Glutamatergic neuron (in vitro differentiated cells): Measurements from ENCODE around the gene NOTUM. TPM values are rescaled to one million over a fixed set of nuclear protein-coding genes. Genes with fewer than 3 reads are reported as not detected.
"Not testable (repeated sequence)": the region's sequence is repeated elsewhere in the genome, so short reads cannot be mapped to it uniquely, and the experiment has no call there.

Experiments
- DNase-seq: peaks from one replicate; pipeline ENCODE4 v3.0.0; 2022
- H3K27ac Mint-ChIP-seq: one replicate; pipeline ENCODE4 v1.8.0; 2020; ENCODE audit warnings: mild to moderate bottlenecking, mixed read lengths, inconsistent platforms; ENCODE audit not compliant: unreplicated experiment
- H3K27me3 Mint-ChIP-seq: one replicate; pipeline ENCODE4 v1.8.0; 2020; ENCODE audit warnings: mild to moderate bottlenecking, moderate library complexity, mixed read lengths, inconsistent platforms; ENCODE audit not compliant: unreplicated experiment
- H3K36me3 Mint-ChIP-seq: one replicate; pipeline ENCODE4 v1.8.0; 2020; ENCODE audit warnings: mild to moderate bottlenecking, mixed read lengths, inconsistent platforms; ENCODE audit not compliant: unreplicated experiment
- H3K4me1 Mint-ChIP-seq: one replicate; pipeline ENCODE4 v1.8.0; 2020; ENCODE audit warnings: mild to moderate bottlenecking, low read depth, mixed read lengths, inconsistent platforms; ENCODE audit not compliant: unreplicated experiment
- H3K4me3 Mint-ChIP-seq: one replicate; pipeline ENCODE4 v1.8.0; 2020; ENCODE audit warnings: mild to moderate bottlenecking, mixed read lengths, inconsistent platforms; ENCODE audit not compliant: unreplicated experiment
- H3K9me3 Mint-ChIP-seq: one replicate; pipeline ENCODE4 v1.8.0; 2020; ENCODE audit warnings: mild to moderate bottlenecking, moderate library complexity, mixed read lengths, inconsistent platforms; ENCODE audit not compliant: unreplicated experiment
- CTCF ChIP-seq: fragments of 200-600 bp; sonication (generic); IDR thresholded peaks from one replicate; pipeline ENCODE4 v1.5.0; 2021; ENCODE audit not compliant: partially characterized antibody, unreplicated experiment
- total RNA-seq: library from RNA; stranded (reverse); fragmentation: NEBNext Ultra II Directional; extraction: Animal tissue kit (Norgen Biotek cat#: 25700); gene quantifications from one replicate; pipeline ENCODE4 v1.2.1, GENCODE V29; 2021; ENCODE audit not compliant: unreplicated experiment

The NOTUM gene
- total RNA-seq, 1 donor from 2014 or later: 39.8 TPM

GRCh38 chr17:81984773-81985410 lies 23.9 kb upstream of the NOTUM start:
- no peak for TF ChIP-seq CTCF
- Mint-ChIP-seq H3K36me3 (no peaks in the 10 kb centered on the region), H3K4me1 (peaks cover 4% of the 10 kb centered on the region), H3K27me3 (peaks cover 2% of the 10 kb centered on the region), H3K27ac (no peak overlapping the region), H3K4me3 (no peak overlapping the region), H3K9me3 (no peaks in the 10 kb centered on the region)
- no peak for DNase-seq

GRCh38 chr17:81983639-81984373 lies 22.8 kb upstream of the NOTUM start:
- Mint-ChIP-seq H3K36me3 (no peaks in the 10 kb centered on the region), H3K27me3 (peaks cover 5% of the 10 kb centered on the region), H3K27ac (no peak overlapping the region), H3K9me3 (peaks cover 3% of the 10 kb centered on the region), H3K4me3 (no peak overlapping the region), H3K4me1 (peaks cover 14% of the 10 kb centered on the region)
- no peak for TF ChIP-seq CTCF
- no peak for DNase-seq

GRCh38 chr17:81983011-81983638 lies 22.1 kb upstream of the NOTUM start:
- peaks cover 5% of the 10 kb centered on the region for H3K9me3 Mint-ChIP-seq

GRCh38 chr17:81981511-81981910 lies 20.5 kb upstream of the NOTUM start:
- not testable (repeated sequence) for H3K27me3 Mint-ChIP-seq, H3K36me3 Mint-ChIP-seq, H3K27ac Mint-ChIP-seq, DNase-seq, H3K9me3 Mint-ChIP-seq, H3K4me3 Mint-ChIP-seq
- H3K4me1 Mint-ChIP-seq: peaks cover 17% of the 10 kb centered on the region

More at GRCh38 chr17:81983011-81983638, 22.1 kb upstream of the NOTUM start:
- Mint-ChIP-seq H3K27me3 (peaks cover 9% of the 10 kb centered on the region), H3K36me3 (no peaks in the 10 kb centered on the region), H3K4me3 (no peak overlapping the region), H3K27ac (no peak overlapping the region), H3K4me1 (peaks cover 17% of the 10 kb centered on the region)
- no peak for TF ChIP-seq CTCF
- DNase-seq: no peak

- peaks cover 12% of the 10 kb centered on the region for H3K27me3 Mint-ChIP-seq
- no peak overlapping the region for H3K4me3 Mint-ChIP-seq
- DNase-seq: no peak
- no peak for TF ChIP-seq CTCF
- H3K27ac Mint-ChIP-seq: no peak overlapping the region
- peaks cover 12% of the 10 kb centered on the region for H3K9me3 Mint-ChIP-seq
- H3K4me1 Mint-ChIP-seq: peaks cover 20% of the 10 kb centered on the region
- H3K36me3 Mint-ChIP-seq: no peaks in the 10 kb centered on the region
These were observed 19.8 kb upstream of the NOTUM start for GRCh38 chr17:81980707-81981343.
